ENCODE measurements around the gene HEBP2.

DNA sequence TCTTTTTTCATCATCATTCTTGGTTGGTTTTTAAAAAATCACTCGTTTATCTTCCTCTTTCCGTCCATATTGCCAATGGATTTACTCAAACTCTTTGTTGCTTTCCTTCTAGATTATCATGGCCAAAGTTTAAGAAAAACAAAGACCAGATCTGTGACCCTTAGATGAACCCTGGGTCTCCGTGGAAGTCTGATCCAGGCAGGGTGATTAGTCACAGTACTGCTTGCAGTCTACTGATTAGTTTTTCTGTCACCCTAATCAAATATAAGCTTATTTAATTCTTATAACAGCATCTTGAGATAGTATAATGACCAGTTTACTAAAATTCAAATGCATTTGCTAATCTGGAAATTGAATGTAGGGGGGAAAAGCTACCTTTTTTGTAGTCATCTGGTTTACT is 32.3 kb upstream of the HEBP2 start:
- no peak for TF ChIP-seq POLR2AphosphoS5 (IDR thresholded peaks at IDR 0.05; ENCODE audit: low read depth, low read length)
- TF ChIP-seq CEBPB (IDR thresholded peaks at IDR 0.05; ENCODE audit: low read depth), result no peak
- no peak for TF ChIP-seq CTCF (IDR thresholded peaks at IDR 0.05 in 2 of 3, conservative IDR thresholded peaks at IDR 0.05 in 1 of 3; ENCODE audit: borderline replicate concordance in 1 of 3, insufficient read depth in 1 of 3, low read depth in 2 of 3, low read length in 2 of 3)
- TF ChIP-seq, protein P1, sequence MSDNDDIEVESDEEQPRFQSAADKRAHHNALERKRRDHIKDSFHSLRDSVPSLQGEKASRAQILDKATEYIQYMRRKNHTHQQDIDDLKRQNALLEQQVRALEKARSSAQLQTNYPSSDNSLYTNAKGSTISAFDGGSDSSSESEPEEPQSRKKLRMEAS (IDR thresholded peaks at IDR 0.05), result no peak
- no peak for TF ChIP-seq POLR2A (IDR thresholded peaks at IDR 0.05; ENCODE audit: borderline replicate concordance, extremely low read depth, insufficient read depth, insufficient read length)
- no peak for TF ChIP-seq EZH2 (IDR thresholded peaks at IDR 0.05)
- TF ChIP-seq SP1 (IDR thresholded peaks at IDR 0.05; ENCODE audit: low read depth), result no peak; the same call in 1 of the 2 replicates
- no peak for TF ChIP-seq ZNF274 (IDR thresholded peaks at IDR 0.05; ENCODE audit: low read depth, low read length)
